GM12878 (cell line): ENCODE measurements around the gene HOXA2. TPM values are rescaled to one million over a fixed set of nuclear protein-coding genes. Genes with fewer than 3 reads are reported as not detected.

Source experiments
- BHLHE40 ChIP-seq, 2 experiments: fragments of 450-650 bp in 1 of 2; IDR thresholded peaks; 2 replicates each; pipeline ENCODE4 v1.6.1; 2011 to 2017; ENCODE audit warnings: low read depth in 2 of 2, borderline replicate concordance in 1 of 2, improper control_type of control experiment in 1 of 2, low read length in 1 of 2, mild to moderate bottlenecking in 1 of 2
- CBX5 ChIP-seq: sonication (generic); IDR thresholded peaks from 2 replicates; pipeline ENCODE4 v1.6.1; 2016; ENCODE audit warnings: low read depth, moderate library complexity, mild to moderate bottlenecking, inconsistent platforms
- EED ChIP-seq: sonication (generic); IDR thresholded peaks from 2 replicates; pipeline ENCODE4 v1.6.1; 2016; ENCODE audit warnings: antibody characterized with exemption, low read depth
- ELK1 ChIP-seq: IDR thresholded peaks from 2 replicates; pipeline ENCODE4 v1.6.1; 2012; ENCODE audit warnings: low read depth, low read length, improper control_type of control experiment
- ESRRA ChIP-seq: IDR thresholded peaks from 2 replicates; pipeline ENCODE4 v1.6.1; 2012; ENCODE audit warnings: mild to moderate bottlenecking, low read length, improper control_type of control experiment
- GABPA ChIP-seq: IDR thresholded peaks from 2 replicates; pipeline ENCODE4 v1.6.1; 2014; ENCODE audit warnings: antibody characterized with exemption, low read depth, mild to moderate bottlenecking, inconsistent platforms
- HDAC6 ChIP-seq: fragments of 200-600 bp; sonication (generic); IDR thresholded peaks from one replicate; pipeline ENCODE4 v1.8.0; 2017; ENCODE audit warnings: antibody characterized with exemption; ENCODE audit not compliant: unreplicated experiment
- JUNB ChIP-seq: IDR thresholded peaks from 2 replicates; pipeline ENCODE4 v1.6.1; 2016; ENCODE audit warnings: antibody characterized with exemption, mild to moderate bottlenecking
- KLF5 ChIP-seq: fragments of 450-650 bp; IDR thresholded peaks from 2 replicates; pipeline ENCODE4 v1.6.1; 2014; ENCODE audit warnings: mild to moderate bottlenecking; ENCODE audit not compliant: partially characterized antibody
- MAX ChIP-seq: IDR thresholded peaks from 2 replicates; pipeline ENCODE4 v1.6.1; 2012; ENCODE audit warnings: low read depth, low read length, improper control_type of control experiment
- NFYA ChIP-seq: IDR thresholded peaks from 2 replicates; pipeline ENCODE4 v1.6.1; 2011; ENCODE audit warnings: low read depth, mild to moderate bottlenecking, low read length, improper control_type of control experiment, borderline replicate concordance
- SMARCA5 ChIP-seq: fragments of 450-650 bp; IDR thresholded peaks from 2 replicates; pipeline ENCODE4 v1.6.1; 2017; ENCODE audit warnings: mild to moderate bottlenecking
- ZNF384 ChIP-seq: IDR thresholded peaks from 2 replicates; pipeline ENCODE4 v1.6.1; 2012; ENCODE audit warnings: low read depth, mild to moderate bottlenecking, low read length, improper control_type of control experiment, borderline replicate concordance
- polyA plus RNA-seq, 11 experiments: library from polyadenylated mRNA; depleted of rRNA in 4 of 11; unstranded in 6 of 11; stranded (reverse) in 5 of 11; fragments of >200 nt; fragmentation: Nextera tagmentation in 4 of 11; fragmentation: Illumina TruSeq in 1 of 11; extraction: Ambion mirVana in 4 of 11; extraction: Trizol in 1 of 11; gene quantifications; 1 replicate in 1 of 11; 2 replicates in 10 of 11; pipeline versions ENCODE4 v1.2.1 to v1.2.3, GENCODE V29; 2011 to 2016; ENCODE audit warnings: inconsistent platforms in 2 of 11, missing spikeins in 2 of 11, low read depth in 1 of 11
- total RNA-seq, 4 experiments: library from RNA; depleted of rRNA in 3 of 4; stranded (reverse); fragments of >200 nt in 3 of 4; fragmentation: Illumina TruSeq in 1 of 4; extraction: Trizol in 1 of 4; gene quantifications; 2 replicates each; pipeline versions ENCODE4 v1.2.1 to v1.2.3, GENCODE V29; 2013 to 2021
- TF ChIP-seq, protein P1 (sequence below): IDR thresholded peaks from 2 replicates; pipeline ENCODE4 v1.6.1; 2011; ENCODE audit warnings: mild to moderate bottlenecking, low read depth, low read length, moderate library complexity; ENCODE audit not compliant: insufficient replicate concordance
- TF ChIP-seq, protein P2 (sequence below): fragments of 150-350 bp; IDR thresholded peaks from 2 replicates; pipeline ENCODE4 v1.6.1; 2016; ENCODE audit warnings: low read depth, low read length
- TF ChIP-seq, protein P3 (sequence below): IDR thresholded peaks from 2 replicates; pipeline ENCODE4 v1.6.1; 2012; ENCODE audit warnings: improper control_type of control experiment, low read depth, low read length; ENCODE audit not compliant: insufficient replicate concordance

Gene HOXA2
- total and polyA plus RNA-seq, 10 of the 15 experiments (the other 5 are each of a cell fraction or from before 2014, with no cell fraction given) = not detected

GRCh38 chr7:27095897-27096767 lies 6.4 kb downstream of the HOXA2 start, which contains the start of gene HOXA1 (continued):
- TF ChIP-seq MAX = 0 out of 2 replicates have a peak, but pooled peaks have one; percentile 46
- TF ChIP-seq KLF5 = no peak
- TF ChIP-seq, protein P1, sequence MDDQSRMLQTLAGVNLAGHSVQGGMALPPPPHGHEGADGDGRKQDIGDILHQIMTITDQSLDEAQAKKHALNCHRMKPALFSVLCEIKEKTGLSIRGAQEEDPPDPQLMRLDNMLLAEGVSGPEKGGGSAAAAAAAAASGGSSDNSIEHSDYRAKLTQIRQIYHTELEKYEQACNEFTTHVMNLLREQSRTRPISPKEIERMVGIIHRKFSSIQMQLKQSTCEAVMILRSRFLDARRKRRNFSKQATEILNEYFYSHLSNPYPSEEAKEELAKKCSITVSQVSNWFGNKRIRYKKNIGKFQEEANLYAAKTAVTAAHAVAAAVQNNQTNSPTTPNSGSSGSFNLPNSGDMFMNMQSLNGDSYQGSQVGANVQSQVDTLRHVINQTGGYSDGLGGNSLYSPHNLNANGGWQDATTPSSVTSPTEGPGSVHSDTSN = peak; percentile 72
- TF ChIP-seq CBX5 = no peak
- TF ChIP-seq SMARCA5 = no peak
- TF ChIP-seq JUNB = peak; percentile 37
- no peak for TF ChIP-seq EED
- no peak for TF ChIP-seq GABPA
- peak; percentile 39 for TF ChIP-seq HDAC6
- TF ChIP-seq ELK1 = no peak
- TF ChIP-seq ESRRA = no peak
- TF ChIP-seq BHLHE40 (IDR thresholded peaks at IDR 0.05; ENCODE audit: borderline replicate concordance in 1 of 2, low read depth in 2 of 2, low read length in 1 of 2) = peak; percentile 26 to 75; a peak in 2 of 4 replicates
- TF ChIP-seq ZNF384 = no peak
- TF ChIP-seq NFYA = no peak
- TF ChIP-seq, protein P2, sequence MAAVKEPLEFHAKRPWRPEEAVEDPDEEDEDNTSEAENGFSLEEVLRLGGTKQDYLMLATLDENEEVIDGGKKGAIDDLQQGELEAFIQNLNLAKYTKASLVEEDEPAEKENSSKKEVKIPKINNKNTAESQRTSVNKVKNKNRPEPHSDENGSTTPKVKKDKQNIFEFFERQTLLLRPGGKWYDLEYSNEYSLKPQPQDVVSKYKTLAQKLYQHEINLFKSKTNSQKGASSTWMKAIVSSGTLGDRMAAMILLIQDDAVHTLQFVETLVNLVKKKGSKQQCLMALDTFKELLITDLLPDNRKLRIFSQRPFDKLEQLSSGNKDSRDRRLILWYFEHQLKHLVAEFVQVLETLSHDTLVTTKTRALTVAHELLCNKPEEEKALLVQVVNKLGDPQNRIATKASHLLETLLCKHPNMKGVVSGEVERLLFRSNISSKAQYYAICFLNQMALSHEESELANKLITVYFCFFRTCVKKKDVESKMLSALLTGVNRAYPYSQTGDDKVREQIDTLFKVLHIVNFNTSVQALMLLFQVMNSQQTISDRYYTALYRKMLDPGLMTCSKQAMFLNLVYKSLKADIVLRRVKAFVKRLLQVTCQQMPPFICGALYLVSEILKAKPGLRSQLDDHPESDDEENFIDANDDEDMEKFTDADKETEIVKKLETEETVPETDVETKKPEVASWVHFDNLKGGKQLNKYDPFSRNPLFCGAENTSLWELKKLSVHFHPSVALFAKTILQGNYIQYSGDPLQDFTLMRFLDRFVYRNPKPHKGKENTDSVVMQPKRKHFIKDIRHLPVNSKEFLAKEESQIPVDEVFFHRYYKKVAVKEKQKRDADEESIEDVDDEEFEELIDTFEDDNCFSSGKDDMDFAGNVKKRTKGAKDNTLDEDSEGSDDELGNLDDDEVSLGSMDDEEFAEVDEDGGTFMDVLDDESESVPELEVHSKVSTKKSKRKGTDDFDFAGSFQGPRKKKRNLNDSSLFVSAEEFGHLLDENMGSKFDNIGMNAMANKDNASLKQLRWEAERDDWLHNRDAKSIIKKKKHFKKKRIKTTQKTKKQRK = no peak
- TF ChIP-seq, protein P3, sequence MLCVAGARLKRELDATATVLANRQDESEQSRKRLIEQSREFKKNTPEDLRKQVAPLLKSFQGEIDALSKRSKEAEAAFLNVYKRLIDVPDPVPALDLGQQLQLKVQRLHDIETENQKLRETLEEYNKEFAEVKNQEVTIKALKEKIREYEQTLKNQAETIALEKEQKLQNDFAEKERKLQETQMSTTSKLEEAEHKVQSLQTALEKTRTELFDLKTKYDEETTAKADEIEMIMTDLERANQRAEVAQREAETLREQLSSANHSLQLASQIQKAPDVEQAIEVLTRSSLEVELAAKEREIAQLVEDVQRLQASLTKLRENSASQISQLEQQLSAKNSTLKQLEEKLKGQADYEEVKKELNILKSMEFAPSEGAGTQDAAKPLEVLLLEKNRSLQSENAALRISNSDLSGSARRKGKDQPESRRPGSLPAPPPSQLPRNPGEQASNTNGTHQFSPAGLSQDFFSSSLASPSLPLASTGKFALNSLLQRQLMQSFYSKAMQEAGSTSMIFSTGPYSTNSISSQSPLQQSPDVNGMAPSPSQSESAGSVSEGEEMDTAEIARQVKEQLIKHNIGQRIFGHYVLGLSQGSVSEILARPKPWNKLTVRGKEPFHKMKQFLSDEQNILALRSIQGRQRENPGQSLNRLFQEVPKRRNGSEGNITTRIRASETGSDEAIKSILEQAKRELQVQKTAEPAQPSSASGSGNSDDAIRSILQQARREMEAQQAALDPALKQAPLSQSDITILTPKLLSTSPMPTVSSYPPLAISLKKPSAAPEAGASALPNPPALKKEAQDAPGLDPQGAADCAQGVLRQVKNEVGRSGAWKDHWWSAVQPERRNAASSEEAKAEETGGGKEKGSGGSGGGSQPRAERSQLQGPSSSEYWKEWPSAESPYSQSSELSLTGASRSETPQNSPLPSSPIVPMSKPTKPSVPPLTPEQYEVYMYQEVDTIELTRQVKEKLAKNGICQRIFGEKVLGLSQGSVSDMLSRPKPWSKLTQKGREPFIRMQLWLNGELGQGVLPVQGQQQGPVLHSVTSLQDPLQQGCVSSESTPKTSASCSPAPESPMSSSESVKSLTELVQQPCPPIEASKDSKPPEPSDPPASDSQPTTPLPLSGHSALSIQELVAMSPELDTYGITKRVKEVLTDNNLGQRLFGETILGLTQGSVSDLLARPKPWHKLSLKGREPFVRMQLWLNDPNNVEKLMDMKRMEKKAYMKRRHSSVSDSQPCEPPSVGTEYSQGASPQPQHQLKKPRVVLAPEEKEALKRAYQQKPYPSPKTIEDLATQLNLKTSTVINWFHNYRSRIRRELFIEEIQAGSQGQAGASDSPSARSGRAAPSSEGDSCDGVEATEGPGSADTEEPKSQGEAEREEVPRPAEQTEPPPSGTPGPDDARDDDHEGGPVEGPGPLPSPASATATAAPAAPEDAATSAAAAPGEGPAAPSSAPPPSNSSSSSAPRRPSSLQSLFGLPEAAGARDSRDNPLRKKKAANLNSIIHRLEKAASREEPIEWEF = no peak
